PC-3 (cell line): ENCODE measurements around the gene IGF2BP2. TPM values are rescaled to one million over a fixed set of nuclear protein-coding genes. Genes with fewer than 3 reads are reported as not detected.

Experiments used
- ATAC-seq: fragments of 200-7000 bp; cut with Tn5 transposase; 2 replicates; pipeline ENCODE4 v1.9.1; 2020; ENCODE audit warnings: mild to moderate bottlenecking, moderate library complexity
- BruUV-seq: library from RNA; stranded (reverse); fragments of 400-500 nt; replicated peaks from 2 replicates; lab custom pipeline; 2021; lab: Mats Ljungman, UMichigan
- CTCF ChIA-PET: fragments of 300-600 bp; sonication (Branson Sonifier 250); formaldehyde crosslinking; loops from one replicate; lab custom pipeline; 2022; ENCODE audit warnings: antibody characterized with exemption; lab: Charles Lee
- POLR2A ChIA-PET: fragments of 300-600 bp; sonication (Branson Sonifier 250); formaldehyde crosslinking; loops from one replicate; lab custom pipeline; 2022; ENCODE audit warnings: antibody characterized with exemption; ENCODE audit not compliant: unreplicated experiment; lab: Charles Lee
- DNase-seq: peaks from one replicate; pipeline ENCODE4 v3.0.0-alpha.2; 2015
- H2AFZ ChIP-seq: fragments of 300-600 bp; sonication (generic); 2 replicates; pipeline ENCODE4 v1.6.0; 2016; ENCODE audit warnings: antibody characterized with exemption, low read length
- H3F3A ChIP-seq: fragments of 300-600 bp; sonication (generic); one replicate; pipeline ENCODE4 v1.6.0; 2017; ENCODE audit warnings: antibody characterized with exemption, low read length, control low read depth, mild to moderate bottlenecking; ENCODE audit not compliant: unreplicated experiment
- H3K27ac ChIP-seq: fragments of 300-600 bp; sonication (generic); 2 replicates; pipeline ENCODE4 v1.5.1; 2016; ENCODE audit warnings: mild to moderate bottlenecking, low read length
- H3K27me3 ChIP-seq: fragments of 300-600 bp; sonication (generic); 2 replicates; pipeline ENCODE4 v1.6.1; 2016; ENCODE audit warnings: low read length, mixed read lengths
- H3K36me3 ChIP-seq: fragments of 300-600 bp; sonication (generic); 2 replicates; pipeline ENCODE4 v1.6.1; 2016; ENCODE audit warnings: low read depth, mixed run types, low read length, mixed read lengths
- H3K4me1 ChIP-seq: fragments of 300-600 bp; sonication (generic); 2 replicates; pipeline ENCODE4 v1.5.1; 2016; ENCODE audit warnings: low read length; ENCODE audit not compliant: insufficient read depth
- H3K4me2 ChIP-seq: fragments of 300-600 bp; sonication (generic); 2 replicates; pipeline ENCODE4 v1.6.0; 2016; ENCODE audit warnings: low read length
- H3K4me3 ChIP-seq: fragments of 300-600 bp; sonication (generic); 2 replicates; pipeline ENCODE4 v1.5.1; 2016; ENCODE audit warnings: mild to moderate bottlenecking, low read length, mixed read lengths
- H3K79me2 ChIP-seq: fragments of 300-600 bp; sonication (generic); 2 replicates; pipeline ENCODE4 v1.6.1; 2017; ENCODE audit warnings: low read length, mixed read lengths
- H3K9ac ChIP-seq: fragments of 300-600 bp; sonication (generic); 2 replicates; pipeline ENCODE4 v1.6.0; 2016; ENCODE audit warnings: mild to moderate bottlenecking, low read length
- H3K9me2 ChIP-seq: fragments of 300-600 bp; sonication (generic); replicated peaks from 2 replicates; pipeline ENCODE4 v1.6.1; 2016; ENCODE audit warnings: mixed run types, low read length, mixed read lengths
- H3K9me3 ChIP-seq: fragments of 300-600 bp; sonication (generic); 2 replicates; pipeline ENCODE4 v1.6.1; 2016; ENCODE audit warnings: low read length, mixed read lengths
- H4K20me1 ChIP-seq: fragments of 300-600 bp; sonication (generic); 2 replicates; pipeline ENCODE4 v1.6.1; 2016; ENCODE audit warnings: low read length, mixed read lengths
- CTCF ChIP-seq: fragments of 300-600 bp; sonication (generic); conservative IDR thresholded peaks from 2 replicates; pipeline ENCODE4 v1.5.1; 2017; ENCODE audit warnings: antibody characterized with exemption, low read depth, mild to moderate bottlenecking, low read length
- EZH2 ChIP-seq: fragments of 300-600 bp; sonication (generic); IDR thresholded peaks from one replicate; pipeline ENCODE4 v1.6.1; 2017; ENCODE audit warnings: antibody characterized with exemption, mild to moderate bottlenecking, low read length; ENCODE audit not compliant: unreplicated experiment
- EZH2phosphoT487 ChIP-seq: fragments of 300-600 bp; sonication (generic); IDR thresholded peaks from 2 replicates; pipeline ENCODE4 v1.6.1; 2018; ENCODE audit warnings: mild to moderate bottlenecking, antibody characterized with exemption, low read length, borderline replicate concordance
- intact Hi-C: fragments of 100-400 bp; cut with micrococcal nuclease; formaldehyde crosslinking; loops from 2 replicates; pipeline ENCODE4 v1.9.0; 2023
- total RNA-seq: library from RNA; depleted of rRNA; stranded (reverse); fragments of >200 nt; gene quantifications from 2 replicates; pipeline ENCODE4 v1.2.3, GENCODE V29; 2014

IGF2BP2 gene
- total RNA-seq, 1 experiment from 2014 or later = 81.2 TPM

- Histone ChIP-seq H2AFZ (no peak overlapping the region), H3K27ac (peak overlapping the region; percentile 100), H3K9me3 (no peaks in the 10 kb centered on the region), H4K20me1 (no peaks in the 10 kb centered on the region), H3K4me1 (peaks cover 79% of the 10 kb centered on the region), H3K4me2 (peak overlapping the region; percentile 83), H3K9ac (peak overlapping the region; percentile 95), H3K36me3 (peaks cover 16% of the 10 kb centered on the region; the same call in 1 of the 2 replicates), H3K4me3 (peak overlapping the region; percentile 55), H3K9me2 (no peaks in the 10 kb centered on the region), H3K79me2 (peaks cover 88% of the 10 kb centered on the region), H3K27me3 (no peaks in the 10 kb centered on the region), H3F3A (peaks cover 15% of the 10 kb centered on the region)
- peak; percentile 41 for ATAC-seq
- no TSS peak for BruUV-seq
- intact Hi-C loops = loop anchor here (1.0 to 5.0 kb wide), 3 partner anchors 41 to 203 kb away; no protein-coding TSS in a partner anchor
- ChIA-PET POLR2A (interaction anchor here (0.6 to 0.7 kb wide), 8 partner anchors 35 to 94 kb away, joined by 3 to 8 read pairs (median 4); no protein-coding TSS in a partner anchor), CTCF (interaction anchor here (0.8 to 1.8 kb wide), 3 partner anchors 38 to 69 kb away, joined by 3 to 8 read pairs (median 3); no protein-coding TSS in a partner anchor)
- peak; percentile 96 for DNase-seq
- TF ChIP-seq EZH2 (no peak), EZH2phosphoT487 (no peak), CTCF (no peak)
These were observed 95.3 kb downstream of the IGF2BP2 start for GRCh38 chr3:185729337-185730055.

GRCh38 chr3:185728630-185729336 lies 96.1 kb downstream of the IGF2BP2 start:
- peak overlapping the region; percentile 83 for H3K4me2 ChIP-seq
- peaks cover 72% of the 10 kb centered on the region for H3K4me1 ChIP-seq
- intact Hi-C loops = loop anchor here (1.0 kb wide), 2 partner anchors 40 to 70 kb away; no protein-coding TSS in a partner anchor
- peak overlapping the region; percentile 100 for H3K27ac ChIP-seq
- H2AFZ ChIP-seq = no peak overlapping the region
- no peaks in the 10 kb centered on the region for H3K9me3 ChIP-seq
- no peaks in the 10 kb centered on the region for H3K27me3 ChIP-seq
- peaks cover 16% of the 10 kb centered on the region; the same call in 1 of the 2 replicates for H3K36me3 ChIP-seq
- no peaks in the 10 kb centered on the region for H4K20me1 ChIP-seq
- H3K79me2 ChIP-seq = peaks cover 89% of the 10 kb centered on the region
- no peak for TF ChIP-seq CTCF
- TF ChIP-seq EZH2phosphoT487 = no peak
- no peak for TF ChIP-seq EZH2
- TSS peak; percentile 47 for BruUV-seq
- peak overlapping the region; percentile 55 for H3K4me3 ChIP-seq
- H3K9me2 ChIP-seq = no peaks in the 10 kb centered on the region
- DNase-seq (no peak), ATAC-seq (no peak)
- ChIA-PET CTCF (interaction anchor here (0.8 to 1.8 kb wide), 3 partner anchors 39 to 68 kb away, joined by 3 to 8 read pairs (median 3); no protein-coding TSS in a partner anchor), POLR2A (interaction anchor here (0.6 to 0.9 kb wide), 9 partner anchors 34 to 95 kb away, joined by 3 to 8 read pairs (median 4); no protein-coding TSS in a partner anchor)
- peak overlapping the region; percentile 95 for H3K9ac ChIP-seq
- H3F3A ChIP-seq = peaks cover 10% of the 10 kb centered on the region
